Myocyte (in vitro differentiated cells): ENCODE measurements around the gene CAMKMT. TPM values are rescaled to one million over a fixed set of nuclear protein-coding genes. Genes with fewer than 3 reads are reported as not detected.
A peak's percentile ranks its signal among the peaks of the same experiment; 100 is the strongest.

Source experiments
- DNase-seq: peaks from one replicate; pipeline ENCODE4 v3.0.0-alpha.2; 2012; ENCODE audit warnings: low read depth
- total RNA-seq: library from RNA; depleted of rRNA; stranded (reverse); fragments of >200 nt; gene quantifications from 2 replicates; pipeline ENCODE4 v1.2.3, GENCODE V29; 2014

CAMKMT gene
- total RNA-seq, 1 donor from 2014 or later: 12.2 TPM

DNA sequence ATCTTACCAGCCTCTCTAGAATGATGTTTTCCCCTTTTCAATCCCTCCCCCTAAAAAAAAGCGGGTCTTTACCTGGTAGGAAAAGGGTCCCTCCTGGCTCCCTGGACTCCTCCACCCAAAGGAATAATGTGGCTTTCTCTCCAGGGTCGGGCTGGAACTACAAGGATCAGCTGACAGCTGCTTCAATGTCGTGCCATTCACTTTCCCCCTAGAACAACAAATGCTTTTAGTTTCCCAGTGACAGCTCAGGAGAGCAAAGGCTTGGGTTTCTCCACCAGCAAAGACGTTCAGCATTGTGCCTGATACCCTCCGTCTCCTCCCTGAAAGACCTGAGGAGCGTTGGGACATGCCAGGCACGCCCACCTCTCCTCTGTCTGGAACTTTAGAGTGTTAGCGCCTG is 405.9 kb downstream of the CAMKMT start:
- no peak for DNase-seq

DNA sequence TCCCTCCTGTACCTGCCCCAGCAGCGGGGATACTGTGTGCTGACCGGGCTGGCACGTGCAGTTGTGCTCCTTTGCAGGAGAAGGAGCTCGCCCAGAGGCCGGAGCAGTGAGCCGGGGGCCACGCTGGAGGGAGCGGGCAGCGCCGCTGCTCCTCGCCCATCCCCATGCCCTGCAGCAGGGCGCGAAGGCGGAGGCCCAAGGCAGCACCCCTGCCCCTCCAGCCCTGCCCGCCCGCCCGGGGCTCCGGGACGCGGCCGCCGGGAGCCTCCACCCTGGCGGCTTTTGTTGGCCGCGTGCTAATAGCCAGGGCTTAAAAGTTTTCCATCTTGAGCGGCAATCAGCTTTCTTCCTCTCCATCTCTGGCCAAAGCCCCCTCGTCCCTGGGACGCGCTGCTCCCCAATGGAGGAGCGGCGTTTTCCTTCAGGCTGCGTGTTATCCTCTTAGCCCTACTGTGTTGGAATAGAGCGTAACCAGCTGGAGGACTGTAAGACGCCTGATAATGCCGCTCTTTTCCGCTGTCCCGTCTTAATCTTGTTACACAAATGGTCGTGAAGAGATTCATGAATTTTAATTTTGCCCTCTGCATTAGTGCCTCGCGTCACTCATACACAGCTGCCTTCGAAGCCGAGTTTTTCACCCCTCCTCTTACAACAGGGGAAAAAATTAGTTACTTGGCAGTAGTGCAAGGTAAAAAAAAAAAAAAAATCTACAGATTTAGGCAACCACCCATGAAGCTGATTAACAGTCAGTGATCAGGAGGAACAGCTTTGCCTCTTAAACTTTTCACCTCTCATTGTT is 406.9 kb downstream of the CAMKMT start:
- DNase-seq: no peak

DNA sequence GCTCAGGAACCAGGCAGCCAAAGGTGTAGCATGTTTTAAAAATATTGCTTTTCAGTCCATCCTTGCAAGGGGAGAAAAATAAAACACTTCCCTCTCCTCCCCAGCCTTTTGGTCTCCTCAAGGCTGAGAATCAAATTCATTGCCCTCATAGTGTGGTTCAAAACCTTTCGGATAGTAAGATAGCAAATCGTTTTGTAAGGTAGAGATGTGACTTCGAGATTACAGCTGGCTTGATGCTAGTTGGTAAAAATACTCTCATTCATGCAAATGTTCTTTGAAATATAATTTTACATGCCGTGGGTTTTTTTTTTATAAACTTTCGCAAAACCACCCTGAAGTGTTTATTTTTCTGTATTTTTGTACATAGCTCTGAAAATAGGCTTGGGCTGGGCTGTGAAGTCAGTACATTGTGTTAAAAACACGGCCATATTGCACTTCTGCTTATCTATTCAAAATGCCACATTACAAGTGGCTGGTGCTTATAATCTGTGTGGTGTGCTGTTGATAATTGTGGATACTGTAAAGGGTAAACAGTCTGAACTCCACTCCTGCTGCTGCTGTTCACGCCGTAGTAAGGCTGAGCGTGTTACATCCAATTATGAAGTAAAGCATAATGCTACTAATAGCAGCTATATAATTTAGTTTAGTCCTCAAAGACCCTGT is 407.7 kb downstream of the CAMKMT start:
- no peak for DNase-seq

DNA sequence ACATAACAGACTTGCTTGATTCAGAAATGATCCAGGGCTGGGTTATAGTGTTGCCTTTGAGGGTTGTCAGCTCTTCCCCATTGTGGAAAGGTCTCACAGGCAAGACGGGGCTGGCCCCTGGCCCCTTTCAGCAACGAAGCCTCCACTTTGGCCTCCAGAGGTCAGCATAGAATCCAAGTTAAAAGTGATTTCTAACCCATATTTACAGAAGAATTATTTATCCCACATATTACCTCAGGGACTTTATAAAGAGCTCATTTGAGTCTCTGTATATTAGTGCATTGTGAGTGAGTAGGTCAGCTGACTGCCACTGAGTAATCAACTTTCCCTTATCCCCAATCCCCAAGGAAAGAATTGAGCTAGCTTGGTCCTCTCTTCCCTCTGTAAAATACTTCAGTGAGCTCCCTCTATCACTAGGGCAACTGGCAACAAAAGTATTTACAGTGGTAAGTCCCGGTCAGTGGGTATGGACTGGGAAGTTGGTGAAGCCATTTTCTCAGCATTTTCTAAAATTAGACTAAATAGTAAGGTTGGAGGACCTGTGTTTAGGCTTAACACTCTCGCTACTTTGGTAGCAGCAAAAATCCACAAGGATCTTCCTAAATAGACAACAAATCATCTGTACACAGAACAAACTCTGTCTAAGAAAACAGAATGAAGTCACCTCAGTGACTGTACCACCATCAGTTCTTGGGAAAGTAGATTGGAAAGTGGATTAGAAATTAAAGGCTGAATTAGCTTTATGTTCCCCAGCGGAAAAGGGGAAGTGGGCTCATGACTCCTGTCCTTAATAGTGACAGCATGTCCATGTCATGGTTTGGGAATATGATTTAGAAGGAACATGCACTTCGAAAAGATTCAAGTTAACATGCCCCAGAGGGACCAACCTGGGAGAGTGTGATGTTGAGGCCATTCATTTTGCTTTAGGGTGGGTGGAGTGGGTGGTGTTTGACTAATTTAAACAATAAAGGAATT is 408.8 kb downstream of the CAMKMT start:
- no peak for DNase-seq

DNA sequence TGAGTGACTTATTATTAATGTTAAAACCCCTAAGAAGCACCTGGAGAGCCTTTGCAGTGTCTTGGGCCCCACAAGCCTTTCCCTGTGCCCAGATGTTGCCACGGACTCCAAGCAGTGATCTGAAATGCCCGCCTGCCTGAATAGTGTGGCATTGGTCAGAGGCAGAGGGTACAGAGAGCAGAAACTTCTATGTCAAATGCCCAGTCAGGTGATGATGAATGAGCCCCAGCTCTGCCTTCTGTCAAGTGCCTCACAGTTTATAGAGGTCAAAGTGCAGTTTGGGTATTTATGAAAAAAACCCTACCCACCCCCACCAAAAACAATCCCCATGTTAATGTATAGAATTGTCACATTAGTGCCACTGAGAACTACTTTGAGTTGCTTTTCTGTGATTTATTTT is 409.8 kb downstream of the CAMKMT start:
- DNase-seq: no peak

DNA sequence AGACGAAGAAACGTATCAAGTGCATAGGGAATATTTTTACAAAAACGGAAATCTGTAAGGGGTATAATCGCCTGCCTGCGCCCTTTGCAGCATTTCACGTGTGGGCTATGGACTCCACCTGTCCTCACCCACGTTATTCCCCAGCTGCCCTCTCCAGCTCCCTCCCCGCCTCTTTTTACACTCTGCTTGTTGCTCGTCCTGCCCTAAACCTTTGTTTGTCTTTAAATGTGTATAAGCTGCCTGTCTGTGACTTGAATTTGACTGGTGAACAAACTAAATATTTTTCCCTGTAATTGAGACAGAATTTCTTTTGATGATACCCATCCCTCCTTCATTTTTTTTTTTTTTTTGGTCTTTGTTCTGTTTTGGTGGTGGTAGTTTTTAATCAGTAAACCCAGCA is 410.4 kb downstream of the CAMKMT start:
- no peak for DNase-seq

DNA sequence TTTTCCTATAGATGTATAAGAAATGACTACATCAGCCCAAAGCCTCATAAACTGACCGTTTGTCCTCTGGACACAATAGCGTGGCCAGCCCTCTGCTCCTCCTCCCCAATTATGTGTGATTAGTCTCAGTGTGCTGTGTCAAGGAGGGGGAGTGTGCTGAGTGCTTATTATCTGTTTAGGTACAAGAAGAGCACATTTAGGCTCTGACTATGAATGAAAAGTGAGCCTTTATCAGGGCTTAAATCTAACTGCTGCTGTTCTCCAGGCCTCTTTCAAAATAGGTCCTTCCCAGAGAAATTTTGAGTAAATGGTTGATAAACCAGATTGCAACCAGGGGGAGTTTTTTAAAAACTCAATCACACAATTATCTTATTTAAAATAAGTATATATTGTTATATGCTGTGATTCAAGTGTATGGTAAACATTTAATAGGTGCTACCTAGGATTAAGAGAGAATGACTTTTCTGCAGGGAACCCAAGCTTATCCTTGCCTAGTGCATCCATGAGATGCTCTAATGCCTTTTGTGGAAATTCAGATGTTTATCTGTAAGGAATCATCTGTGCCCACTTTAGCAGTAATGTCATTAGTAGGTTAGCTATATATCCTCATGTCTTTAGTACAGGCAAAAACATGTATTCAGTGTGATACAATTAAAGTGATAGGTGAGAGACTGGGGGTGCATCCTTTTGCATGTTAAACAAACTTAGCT is 411.1 kb downstream of the CAMKMT start:
- no peak for DNase-seq

DNA sequence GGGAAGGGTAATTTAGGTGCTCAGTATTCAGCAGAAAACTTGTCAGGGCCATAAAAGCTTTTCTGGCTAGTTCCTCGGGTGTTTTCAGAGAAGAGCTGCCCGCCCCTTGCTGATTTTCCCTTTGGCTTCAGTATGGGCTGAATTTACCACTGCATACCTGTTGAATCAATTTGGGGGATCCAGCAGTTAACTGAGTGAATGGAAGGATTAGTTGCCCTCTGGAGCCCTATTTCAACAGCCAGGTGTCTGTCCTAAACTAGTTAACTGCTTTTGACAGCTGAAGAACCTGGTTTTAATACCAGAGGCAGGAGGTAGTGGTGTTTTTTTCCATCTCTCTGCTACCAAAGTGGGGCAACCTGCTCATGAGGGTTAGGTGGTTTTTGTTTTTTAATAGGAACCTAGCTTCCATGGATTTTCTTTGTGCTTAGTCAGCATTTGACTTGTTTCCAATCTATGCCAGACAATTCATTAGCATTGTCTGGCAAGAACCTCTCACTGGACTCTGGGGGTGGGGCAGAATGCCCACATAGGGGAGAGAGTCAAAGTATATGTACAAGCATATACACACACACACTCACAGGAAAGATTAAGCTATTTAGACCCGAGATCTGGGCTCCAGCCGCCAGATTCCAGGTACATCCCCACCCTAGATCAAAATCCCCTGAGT is 413.2 kb downstream of the CAMKMT start:
- DNase-seq: no peak

DNA sequence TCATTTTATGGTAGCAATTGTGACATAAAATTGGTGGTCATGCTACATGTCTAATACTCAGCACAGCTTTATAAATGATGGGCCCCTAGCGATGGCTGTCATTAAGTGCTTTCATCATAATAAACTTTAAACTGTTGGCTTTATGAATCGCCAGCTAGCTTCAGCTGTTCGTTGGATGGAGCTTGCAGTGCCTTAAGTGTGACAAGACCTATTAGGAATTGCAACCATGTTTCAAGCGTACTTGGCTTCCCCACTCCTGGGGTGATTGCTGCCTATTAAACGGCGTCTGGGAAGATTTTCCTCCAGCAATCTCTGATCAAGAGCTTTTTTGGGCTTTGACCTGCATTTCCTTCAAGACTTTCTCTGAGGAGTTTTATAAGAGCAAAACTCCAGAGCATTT is 415.3 kb downstream of the CAMKMT start:
- DNase-seq: peak; percentile 45

DNA sequence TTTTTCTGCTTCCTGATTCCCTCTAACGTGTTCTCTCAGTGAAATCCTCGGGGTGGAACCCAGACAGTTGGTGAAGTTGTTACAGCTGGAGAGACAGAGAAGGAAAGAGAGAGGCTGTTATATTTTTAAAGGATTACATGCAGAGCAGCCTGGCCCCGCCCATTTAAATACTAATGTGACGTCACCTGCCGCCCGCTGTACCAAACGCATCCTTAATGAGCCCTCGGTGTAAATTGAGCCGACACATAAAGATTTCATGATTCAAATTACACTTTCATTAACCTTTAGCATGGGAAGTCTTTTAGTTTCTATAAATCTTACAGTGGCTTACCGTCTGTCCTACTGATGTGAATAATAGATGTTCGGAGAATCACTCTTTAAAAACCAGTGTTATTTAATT is 415.8 kb downstream of the CAMKMT start:
- peak; percentile 35 for DNase-seq

DNA sequence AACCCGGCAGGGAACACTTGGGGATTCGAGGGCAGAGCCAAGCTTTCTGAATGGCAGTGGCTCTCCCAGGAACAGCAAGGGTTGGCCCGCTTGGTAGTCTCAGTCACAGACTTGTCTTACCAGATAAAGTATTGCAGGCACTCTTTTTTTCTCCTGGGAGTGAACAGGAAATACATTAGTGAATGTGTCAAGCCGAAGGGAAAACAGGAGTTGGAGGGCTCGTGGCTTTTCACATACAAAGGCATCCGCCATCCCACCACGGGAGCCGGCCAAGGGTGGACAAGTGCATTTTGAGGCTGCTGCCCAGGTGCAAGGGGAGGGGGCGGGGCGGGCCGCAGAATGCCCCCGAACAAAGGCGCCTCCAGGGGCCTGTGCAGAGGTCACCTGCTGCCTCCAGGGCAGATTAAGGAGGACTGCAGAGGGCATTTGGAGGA is 416.5 kb downstream of the CAMKMT start:
- no peak for DNase-seq

DNA sequence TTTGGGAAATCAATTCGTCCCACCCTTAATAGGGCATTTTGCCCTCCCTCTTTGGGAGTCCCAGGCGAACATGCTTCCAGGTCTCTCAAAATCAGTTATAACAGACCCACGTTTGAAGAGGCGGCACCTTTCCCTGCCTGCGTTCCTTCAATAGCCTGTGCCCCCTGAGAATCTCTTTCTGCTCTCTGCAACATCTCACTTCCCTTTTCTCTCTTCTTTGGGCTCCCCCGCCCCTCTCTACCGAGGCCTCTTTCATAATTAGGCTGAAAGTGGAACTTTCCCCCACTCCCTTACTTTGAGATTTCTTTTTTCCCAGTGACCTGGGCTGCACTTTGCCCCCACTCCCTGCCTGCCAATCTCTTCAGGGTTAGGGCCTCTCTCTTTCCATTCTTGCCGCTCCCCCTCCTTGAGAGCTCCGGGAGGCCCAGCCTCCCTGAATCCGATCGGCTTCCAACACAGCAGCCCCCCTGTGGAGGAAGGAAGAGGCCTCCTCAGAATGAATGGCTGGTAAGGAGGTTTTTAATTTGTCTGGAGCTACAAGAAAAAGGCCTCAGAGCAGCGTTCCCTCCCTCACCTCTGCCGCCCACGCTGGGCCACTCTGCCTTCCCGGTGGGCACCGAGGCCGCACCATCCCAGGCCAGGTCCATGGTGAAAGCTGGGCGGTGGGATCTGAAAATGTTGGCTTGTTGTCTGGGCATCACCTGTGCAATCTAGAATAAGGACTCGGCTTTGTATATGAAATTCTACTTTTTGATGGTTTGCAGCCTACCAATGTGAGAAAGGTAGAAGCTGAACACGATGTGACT is 417.1 kb downstream of the CAMKMT start:
- DNase-seq: no peak

DNA sequence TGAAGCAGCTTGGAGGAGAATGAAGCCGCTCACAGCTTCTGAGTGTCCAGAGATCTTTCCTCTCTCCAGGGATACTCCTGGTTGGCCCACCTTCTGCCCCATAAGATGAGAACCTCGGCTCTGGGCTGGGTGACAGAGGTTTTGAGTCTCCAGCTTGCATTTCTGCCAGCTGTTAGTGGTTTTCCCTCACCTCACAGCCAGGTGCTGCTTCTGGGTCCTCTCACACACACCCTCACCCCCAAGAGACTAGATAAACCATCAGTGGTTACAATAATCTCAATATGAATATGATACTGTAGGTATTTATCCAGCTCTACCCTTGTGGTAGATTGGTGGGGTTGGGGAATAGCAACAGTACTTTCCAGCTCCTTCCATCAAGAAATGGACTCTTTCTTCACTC is 418.0 kb downstream of the CAMKMT start:
- DNase-seq: no peak

DNA sequence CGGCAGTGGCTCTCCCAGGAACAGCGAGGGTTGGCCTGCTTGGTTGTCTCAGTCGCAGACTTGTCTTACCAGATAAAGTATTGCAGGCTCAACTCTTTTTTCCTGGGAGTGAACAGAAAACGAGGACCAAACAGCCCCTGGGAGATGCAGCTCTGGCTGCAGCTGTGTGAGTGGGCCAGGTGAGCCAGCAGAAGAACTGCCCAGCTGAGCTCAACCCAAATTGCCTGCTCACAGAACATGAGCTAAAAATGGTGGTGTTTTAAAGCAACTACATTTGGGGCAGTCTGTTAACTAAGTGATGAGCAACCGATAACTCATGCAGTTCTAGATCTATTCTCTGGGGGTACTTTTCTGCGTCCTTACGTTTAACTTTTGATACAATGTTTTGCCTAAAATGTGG is 418.7 kb downstream of the CAMKMT start:
- no peak for DNase-seq

DNA sequence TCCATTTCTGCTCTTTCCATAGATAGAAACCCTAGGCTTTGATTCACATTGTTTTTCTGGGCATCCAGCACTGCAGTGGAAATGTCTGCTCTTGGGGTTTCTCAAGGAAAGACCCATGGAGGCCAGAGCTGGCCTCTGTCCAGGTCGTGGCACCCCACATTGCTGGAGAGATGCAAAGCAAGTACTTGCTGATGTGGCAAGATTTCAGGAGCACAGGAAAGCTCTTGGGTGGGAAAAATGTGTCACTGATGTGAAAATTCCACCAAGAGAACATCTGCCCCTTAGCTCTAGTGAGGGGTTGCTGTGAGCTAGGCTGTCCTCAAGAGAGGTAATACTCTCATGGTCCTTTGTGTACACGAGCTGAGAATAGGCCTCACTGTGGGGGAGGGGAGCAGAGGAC is 423.7 kb downstream of the CAMKMT start:
- no peak for DNase-seq

DNA sequence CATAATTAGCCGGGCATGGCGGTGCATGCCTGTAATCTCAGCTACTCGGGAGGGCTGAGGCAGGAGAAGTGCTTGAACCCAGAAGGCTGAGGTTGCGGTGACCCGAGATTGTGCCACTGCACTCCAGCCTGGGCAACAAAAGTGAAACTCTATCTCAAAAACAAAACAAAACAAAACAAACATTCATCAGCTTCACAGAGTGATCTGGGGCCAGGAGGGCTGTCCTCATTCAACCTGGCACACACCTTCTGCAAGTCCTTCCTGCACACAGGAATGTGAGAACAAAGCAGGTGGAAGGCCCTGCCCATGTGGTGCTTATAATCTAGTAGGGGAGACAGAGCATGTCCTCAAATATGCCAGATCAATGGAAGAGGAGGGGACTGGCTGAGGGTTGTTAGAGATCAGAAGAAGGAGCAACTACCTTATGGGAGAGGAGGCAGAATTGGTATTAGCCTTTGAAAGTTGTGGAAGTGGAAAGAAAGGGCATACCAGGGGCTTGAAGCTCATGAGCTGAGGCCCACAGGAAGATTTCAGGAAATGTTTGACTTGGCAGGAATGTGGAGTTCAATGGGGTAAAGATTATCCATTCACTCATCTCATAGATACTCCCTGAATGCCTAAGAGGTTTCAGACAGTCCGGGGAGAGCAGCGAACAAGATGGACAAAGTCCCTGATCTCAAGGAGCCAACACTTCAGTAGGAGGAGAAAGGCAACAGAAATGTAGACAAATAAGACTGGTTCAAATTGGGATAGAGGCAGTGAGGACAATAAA is 424.5 kb downstream of the CAMKMT start:
- no peak for DNase-seq

DNA sequence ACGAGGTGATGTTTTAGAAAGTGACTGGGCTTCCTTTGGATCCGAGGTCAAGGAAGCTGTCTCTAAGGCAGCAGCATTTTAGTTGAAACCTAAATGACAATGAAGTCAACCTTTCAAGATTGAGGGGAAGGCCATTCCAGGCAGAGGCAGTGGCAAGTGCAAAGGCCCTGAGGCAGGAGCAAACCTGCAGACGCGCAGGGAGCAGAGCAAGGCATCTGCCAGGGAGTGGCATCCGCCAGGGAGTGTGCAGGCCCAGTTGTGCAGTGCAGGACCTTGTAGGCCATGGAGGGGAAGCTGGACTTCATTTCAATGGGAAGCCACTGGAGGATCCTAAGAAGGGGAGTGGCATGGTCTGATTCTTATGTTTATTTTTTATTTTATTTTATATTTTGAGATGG is 425.1 kb downstream of the CAMKMT start:
- no peak for DNase-seq

DNA sequence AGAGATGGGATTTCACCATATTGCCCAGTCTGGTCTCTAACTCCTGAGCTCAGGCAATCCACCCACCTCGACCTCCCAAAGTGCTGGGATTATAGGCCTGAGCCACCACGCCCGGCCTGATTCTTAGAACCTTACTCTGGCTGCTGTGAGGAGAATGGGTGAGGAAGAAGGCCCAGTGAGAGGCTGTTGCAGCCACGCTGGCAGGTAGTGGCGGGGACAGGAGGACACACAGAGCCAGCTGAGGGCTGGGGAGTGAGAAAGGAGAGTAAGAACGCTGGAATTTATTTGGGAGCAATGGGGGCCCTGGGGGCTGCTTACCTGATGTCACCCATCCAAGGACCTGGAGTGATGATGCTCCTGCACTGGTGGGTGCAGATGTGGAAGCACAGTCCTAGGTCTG is 425.9 kb downstream of the CAMKMT start:
- no peak for DNase-seq

DNA sequence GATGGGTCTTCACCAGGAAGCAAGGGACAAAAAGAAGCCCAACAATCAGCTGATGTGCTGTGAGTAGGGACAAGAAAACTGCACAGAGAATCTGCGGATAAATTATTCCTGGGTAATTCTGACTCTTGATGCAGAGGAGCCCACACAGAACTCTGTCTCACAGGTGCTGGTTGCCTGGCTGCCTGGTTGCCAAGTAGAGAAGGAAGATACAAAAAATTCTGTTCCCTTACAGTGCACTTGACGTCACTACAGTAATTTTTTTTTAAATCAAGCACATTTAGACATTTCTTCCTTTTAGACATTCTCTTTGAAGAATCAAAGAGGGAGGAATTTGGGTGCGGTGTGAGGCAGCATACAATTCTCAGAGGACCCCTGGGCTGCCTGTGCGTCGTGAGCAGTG is 427.7 kb downstream of the CAMKMT start:
- DNase-seq: no peak
